ENCODE data around the gene MRPS9. TPM values are rescaled to one million over a fixed set of nuclear protein-coding genes. Genes with fewer than 3 reads are reported as not detected.

Gene MRPS9
- polyA plus RNA-seq, 1 donor (not counting 4 experiments of a cell fraction or from before 2014, with no cell fraction given), result 33.3 TPM

DNA sequence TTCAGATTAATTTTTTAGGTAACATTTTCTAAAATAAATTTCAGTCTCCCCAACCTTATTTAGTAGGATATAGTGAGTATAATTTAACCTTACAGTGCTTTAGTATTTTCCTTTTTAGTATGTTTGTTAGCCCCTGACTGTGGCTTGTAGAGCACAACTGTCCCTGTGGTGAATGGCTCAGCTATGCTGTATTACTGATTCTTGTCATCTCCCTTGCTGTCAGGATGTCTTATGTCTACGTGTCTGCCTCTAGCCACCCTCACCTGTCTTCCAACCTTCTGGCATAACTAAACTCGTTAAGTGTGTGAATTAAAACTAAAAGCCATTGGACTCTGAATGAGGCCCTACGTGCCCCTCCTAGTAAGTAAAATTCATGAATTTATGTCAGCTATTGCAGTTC lies 18.4 kb downstream of the MRPS9 start:
- no peak overlapping the region for H3K4me3 ChIP-seq (ENCODE audit: control insufficient read depth in 2 of 3, extremely low read depth in 1 of 3, insufficient read depth in 2 of 3, low read depth in 1 of 3, low read length in 3 of 3)
- no peak overlapping the region for H2AFZ ChIP-seq (ENCODE audit: control insufficient read depth, low read length)
- no peak for DNase-seq (ENCODE audit: low read depth, low spot score)
- no peaks in the 10 kb centered on the region for H3K27me3 ChIP-seq (ENCODE audit: control insufficient read depth, extremely low read depth, insufficient read depth, low read length)
- no peaks in the 10 kb centered on the region for H3K4me1 ChIP-seq (ENCODE audit: control insufficient read depth, extremely low read depth, insufficient read depth, low read length)
- H3K79me2 ChIP-seq (ENCODE audit: control insufficient read depth, insufficient read depth, low read length), result peaks cover 7% of the 10 kb centered on the region
- H4K20me1 ChIP-seq (ENCODE audit: control insufficient read depth, extremely low read depth, insufficient read depth, low read length), result no peaks in the 10 kb centered on the region
- dilution Hi-C loops (cut with MboI; ENCODE audit: extremely low pct_ligation_motif_present, low sequenced_read_pairs), result no loop called here
- no peak overlapping the region for H3K4me2 ChIP-seq (ENCODE audit: control insufficient read depth, extremely low read depth, insufficient read depth, low read depth, low read length)
- no peak for TF ChIP-seq EZH2 (IDR thresholded peaks at IDR 0.05; ENCODE audit: low read length)
- TF ChIP-seq, protein P1, sequence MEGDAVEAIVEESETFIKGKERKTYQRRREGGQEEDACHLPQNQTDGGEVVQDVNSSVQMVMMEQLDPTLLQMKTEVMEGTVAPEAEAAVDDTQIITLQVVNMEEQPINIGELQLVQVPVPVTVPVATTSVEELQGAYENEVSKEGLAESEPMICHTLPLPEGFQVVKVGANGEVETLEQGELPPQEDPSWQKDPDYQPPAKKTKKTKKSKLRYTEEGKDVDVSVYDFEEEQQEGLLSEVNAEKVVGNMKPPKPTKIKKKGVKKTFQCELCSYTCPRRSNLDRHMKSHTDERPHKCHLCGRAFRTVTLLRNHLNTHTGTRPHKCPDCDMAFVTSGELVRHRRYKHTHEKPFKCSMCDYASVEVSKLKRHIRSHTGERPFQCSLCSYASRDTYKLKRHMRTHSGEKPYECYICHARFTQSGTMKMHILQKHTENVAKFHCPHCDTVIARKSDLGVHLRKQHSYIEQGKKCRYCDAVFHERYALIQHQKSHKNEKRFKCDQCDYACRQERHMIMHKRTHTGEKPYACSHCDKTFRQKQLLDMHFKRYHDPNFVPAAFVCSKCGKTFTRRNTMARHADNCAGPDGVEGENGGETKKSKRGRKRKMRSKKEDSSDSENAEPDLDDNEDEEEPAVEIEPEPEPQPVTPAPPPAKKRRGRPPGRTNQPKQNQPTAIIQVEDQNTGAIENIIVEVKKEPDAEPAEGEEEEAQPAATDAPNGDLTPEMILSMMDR (optimal IDR thresholded peaks at IDR 0.05 in 1 of 3, IDR thresholded peaks at IDR 0.05 in 1 of 3, conservative IDR thresholded peaks at IDR 0.05 in 1 of 3; ENCODE audit: extremely low read depth in 1 of 3, insufficient read depth in 2 of 3, low read length in 3 of 3), result no peak
- no peaks in the 10 kb centered on the region for H3K9me1 ChIP-seq (ENCODE audit: control insufficient read depth, extremely low read depth, insufficient read depth, low read length)
- H3K9me3 ChIP-seq (ENCODE audit: control insufficient read depth, low read depth, low read length), result no peaks in the 10 kb centered on the region
- H3K27ac ChIP-seq (ENCODE audit: control insufficient read depth, insufficient read depth, low read length), result no peak overlapping the region
- no peak overlapping the region for H3K9ac ChIP-seq (ENCODE audit: control insufficient read depth, extremely low read depth, insufficient read depth, low read length)
- no peak for FAIRE-seq
- H3K36me3 ChIP-seq (ENCODE audit: control insufficient read depth in 2 of 2, extremely low read depth in 1 of 2, insufficient read depth in 2 of 2, low read length in 2 of 2), result no peaks in the 10 kb centered on the region

DNA sequence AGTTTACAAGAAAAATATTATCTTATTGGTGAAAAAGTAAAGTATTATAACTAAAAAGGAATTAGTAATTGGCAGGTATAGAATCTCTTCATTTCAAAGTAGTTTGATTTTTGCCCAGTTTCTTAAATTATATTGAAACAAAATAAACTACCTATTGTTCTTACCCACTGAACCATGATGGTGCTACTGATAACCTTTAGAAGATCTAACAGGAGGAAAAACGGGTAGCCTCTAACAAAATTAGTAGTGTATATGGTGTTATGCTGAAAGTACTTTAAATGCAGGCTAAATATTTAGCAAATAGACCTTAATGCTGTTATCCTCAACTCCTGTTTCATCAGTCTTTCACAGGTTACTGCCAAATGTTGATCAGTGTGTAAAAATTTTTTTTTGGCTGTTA lies 19.1 kb downstream of the MRPS9 start:
- H3K4me2 ChIP-seq (ENCODE audit: control insufficient read depth, extremely low read depth, insufficient read depth, low read depth, low read length), result no peak overlapping the region
- dilution Hi-C loops (cut with MboI; ENCODE audit: extremely low pct_ligation_motif_present, low sequenced_read_pairs), result no loop called here
- TF ChIP-seq, protein P1 (optimal IDR thresholded peaks at IDR 0.05 in 1 of 3, IDR thresholded peaks at IDR 0.05 in 1 of 3, conservative IDR thresholded peaks at IDR 0.05 in 1 of 3; ENCODE audit: extremely low read depth in 1 of 3, insufficient read depth in 2 of 3, low read length in 3 of 3), result no peak
- TF ChIP-seq EZH2 (IDR thresholded peaks at IDR 0.05; ENCODE audit: low read length), result no peak
- H4K20me1 ChIP-seq (ENCODE audit: control insufficient read depth, extremely low read depth, insufficient read depth, low read length), result no peaks in the 10 kb centered on the region
- H2AFZ ChIP-seq (ENCODE audit: control insufficient read depth, low read length), result no peak overlapping the region
- H3K79me2 ChIP-seq (ENCODE audit: control insufficient read depth, insufficient read depth, low read length), result peaks cover 5% of the 10 kb centered on the region
- DNase-seq (ENCODE audit: low read depth, low spot score) (no peak), FAIRE-seq (no peak)
- no peaks in the 10 kb centered on the region for H3K9me3 ChIP-seq (ENCODE audit: control insufficient read depth, low read depth, low read length)
- no peaks in the 10 kb centered on the region for H3K9me1 ChIP-seq (ENCODE audit: control insufficient read depth, extremely low read depth, insufficient read depth, low read length)
- H3K27ac ChIP-seq (ENCODE audit: control insufficient read depth, insufficient read depth, low read length), result no peak overlapping the region
- no peaks in the 10 kb centered on the region for H3K4me1 ChIP-seq (ENCODE audit: control insufficient read depth, extremely low read depth, insufficient read depth, low read length)
- no peak overlapping the region for H3K9ac ChIP-seq (ENCODE audit: control insufficient read depth, extremely low read depth, insufficient read depth, low read length)
- no peaks in the 10 kb centered on the region for H3K36me3 ChIP-seq (ENCODE audit: control insufficient read depth in 2 of 2, extremely low read depth in 1 of 2, insufficient read depth in 2 of 2, low read length in 2 of 2)
- no peaks in the 10 kb centered on the region for H3K27me3 ChIP-seq (ENCODE audit: control insufficient read depth, extremely low read depth, insufficient read depth, low read length)
- no peak overlapping the region for H3K4me3 ChIP-seq (ENCODE audit: control insufficient read depth in 2 of 3, extremely low read depth in 1 of 3, insufficient read depth in 2 of 3, low read depth in 1 of 3, low read length in 3 of 3)
